A673 (cell line): ENCODE results near the gene SDHB. TPM values are rescaled to one million over a fixed set of nuclear protein-coding genes. Genes with fewer than 3 reads are reported as not detected.

Experiments
- BruUV-seq: library from RNA; stranded (reverse); fragments of 400-500 nt; replicated peaks from 2 replicates; lab custom pipeline; 2021; lab: Mats Ljungman, UMichigan
- CTCF ChIA-PET: fragments of 300-600 bp; sonication (Branson Sonifier 250); formaldehyde crosslinking; loops from one replicate; lab custom pipeline; 2022; ENCODE audit warnings: antibody characterized with exemption; lab: Charles Lee
- POLR2A ChIA-PET: fragments of 300-600 bp; sonication (Branson Sonifier 250); formaldehyde crosslinking; loops from one replicate; lab custom pipeline; 2022; ENCODE audit warnings: antibody characterized with exemption; ENCODE audit not compliant: low non-redundant PET; lab: Charles Lee
- DNase-seq: peaks from one replicate; pipeline ENCODE4 v3.0.0-alpha.2; 2015; ENCODE audit warnings: low spot score
- H3K27ac ChIP-seq: fragments of 200-600 bp; sonication (generic); 2 replicates; pipeline ENCODE4 v1.5.1; 2016; ENCODE audit warnings: mixed run types, low read depth, mild to moderate bottlenecking, mixed read lengths, antibody characterized with exemption, low read length; ENCODE audit not compliant: poor library complexity, severe bottlenecking
- H3K27me3 ChIP-seq: fragments of 200-600 bp; sonication (generic); replicated peaks from 2 replicates; pipeline ENCODE4 v1.6.1; 2017; ENCODE audit warnings: mixed run types, low read depth, mild to moderate bottlenecking, mixed read lengths, antibody characterized with exemption, low read length; ENCODE audit not compliant: insufficient read depth, poor library complexity
- H3K36me3 ChIP-seq: fragments of 200-600 bp; sonication (generic); 2 replicates; pipeline ENCODE4 v1.6.1; 2016; ENCODE audit warnings: mixed run types, mild to moderate bottlenecking, mixed read lengths, antibody characterized with exemption, low read length; ENCODE audit not compliant: insufficient read depth, poor library complexity, severe bottlenecking
- H3K4me1 ChIP-seq: fragments of 200-600 bp; sonication (generic); 2 replicates; pipeline ENCODE4 v1.6.1; 2017; ENCODE audit warnings: mixed run types, mild to moderate bottlenecking, mixed read lengths, antibody characterized with exemption, low read length; ENCODE audit not compliant: insufficient read depth, poor library complexity, severe bottlenecking
- H3K4me3 ChIP-seq: fragments of 200-600 bp; sonication (generic); 2 replicates; pipeline ENCODE4 v1.5.1; 2016; ENCODE audit warnings: low read depth, mixed run types, mild to moderate bottlenecking, mixed read lengths, low read length; ENCODE audit not compliant: poor library complexity, severe bottlenecking
- H3K9me3 ChIP-seq: fragments of 200-600 bp; sonication (generic); 2 replicates; pipeline ENCODE4 v1.6.1; 2016; ENCODE audit warnings: mixed run types, low read depth, mild to moderate bottlenecking, mixed read lengths, antibody characterized with exemption, low read length; ENCODE audit not compliant: poor library complexity, severe bottlenecking
- CTCF ChIP-seq: fragments of 300-800, 200-600 bp; sonication (generic); conservative IDR thresholded peaks from 2 replicates; pipeline ENCODE4 v1.5.1; 2017; ENCODE audit warnings: low read depth, mild to moderate bottlenecking, antibody characterized with exemption, low read length, moderate library complexity, mixed read lengths
- EZH2 ChIP-seq: fragments of 200-600 bp; sonication (generic); IDR thresholded peaks from 2 replicates; pipeline ENCODE4 v1.6.1; 2017; ENCODE audit warnings: borderline replicate concordance, low read depth, mild to moderate bottlenecking, mixed read lengths, antibody characterized with exemption, low read length; ENCODE audit not compliant: poor library complexity, severe bottlenecking
- intact Hi-C: fragments of 100-400 bp; cut with micrococcal nuclease; formaldehyde crosslinking; loops from one replicate; pipeline ENCODE4 v1.10.0; 2022; ENCODE audit not compliant: unreplicated experiment
- total RNA-seq: library from RNA; stranded (reverse); gene quantifications from 2 replicates; pipeline ENCODE4 v1.2.3, GENCODE V29; 2021

SDHB gene
- total RNA-seq, 1 experiment from 2014 or later: 208 TPM

DNA sequence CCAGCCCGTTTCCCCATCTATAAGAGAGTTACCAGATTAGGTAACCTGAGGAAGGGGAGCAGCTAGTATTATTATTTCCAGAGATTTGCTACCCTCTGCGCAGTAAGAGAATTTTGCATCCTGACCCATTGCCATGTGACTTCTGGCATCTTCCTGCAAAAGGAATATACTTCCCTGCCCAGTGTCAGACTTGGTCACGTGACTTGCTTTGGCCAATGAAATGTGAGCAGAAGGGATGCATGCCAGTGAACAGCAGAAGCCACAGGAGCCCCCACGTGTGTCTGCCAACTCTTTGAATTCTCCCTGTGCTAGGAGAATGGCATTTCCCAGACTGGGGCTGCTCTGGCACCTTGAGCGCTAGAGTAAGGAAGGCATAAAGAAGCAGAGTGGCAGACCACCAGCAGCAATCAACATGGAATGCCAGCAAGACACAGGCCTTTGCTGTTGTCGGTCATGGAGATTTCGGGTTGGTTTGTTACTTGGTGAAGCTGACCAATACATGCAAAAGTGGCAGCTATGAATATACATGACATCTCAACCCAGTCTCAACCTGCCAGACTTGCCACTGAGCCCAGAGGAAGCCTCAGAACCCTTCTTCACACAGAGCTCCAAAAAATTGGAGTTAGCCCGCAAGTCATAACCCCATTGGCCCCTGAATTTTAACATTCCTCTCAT is 26.4 kb upstream of the SDHB start:
- Histone ChIP-seq H3K27ac (no peak overlapping the region), H3K36me3 (peaks cover 4% of the 10 kb centered on the region), H3K27me3 (no peaks in the 10 kb centered on the region), H3K9me3 (no peaks in the 10 kb centered on the region), H3K4me3 (no peak overlapping the region), H3K4me1 (no peaks in the 10 kb centered on the region)
- intact Hi-C loops: no loop called here
- no TSS peak for BruUV-seq
- TF ChIP-seq CTCF (no peak), EZH2 (no peak)
- ChIA-PET POLR2A (no interaction called here), CTCF (no interaction called here)
- DNase-seq: no peak

DNA sequence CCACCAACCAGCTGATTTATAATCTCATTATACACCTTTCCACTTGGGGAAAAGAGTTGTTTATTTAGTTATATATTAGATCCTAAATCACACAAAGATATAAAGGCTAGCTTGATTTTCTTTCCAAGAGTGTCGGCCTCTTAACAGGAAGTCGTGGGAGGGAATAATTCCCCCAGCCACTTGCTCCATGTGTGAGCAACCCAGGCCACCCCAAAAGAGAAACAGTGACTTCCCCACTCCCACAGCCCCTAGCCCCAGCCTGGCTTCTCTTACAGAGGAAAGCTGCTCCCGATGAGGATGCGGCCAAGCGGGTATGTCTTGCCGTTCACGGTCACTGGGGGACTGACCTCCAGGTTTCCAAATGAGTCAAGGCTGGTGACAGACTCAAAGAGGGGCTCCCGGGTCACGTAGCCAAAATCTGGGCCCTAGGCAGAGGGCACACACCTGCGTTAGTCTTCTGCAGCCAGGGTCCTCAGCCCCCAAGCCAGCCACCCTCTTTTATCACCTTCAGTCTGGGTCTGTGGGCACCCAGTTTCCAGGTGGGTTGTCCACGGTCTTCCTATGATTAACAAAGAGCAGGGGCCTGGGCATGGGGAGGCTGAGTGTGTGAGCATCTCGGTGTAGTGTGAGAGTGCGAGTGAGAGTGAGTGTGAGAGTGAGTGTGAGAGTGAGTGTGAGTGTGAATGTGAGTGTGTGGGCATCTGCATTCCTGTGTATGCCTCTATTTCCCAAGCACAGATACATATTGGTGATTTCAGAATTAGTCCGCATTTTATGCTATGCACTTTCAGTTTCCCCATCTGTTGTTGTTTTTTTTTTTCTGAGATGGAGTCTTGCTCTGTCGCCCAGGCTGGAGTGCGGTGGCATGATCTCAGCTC is 25.4 kb upstream of the SDHB start:
- ChIA-PET CTCF (no interaction called here), POLR2A (no interaction called here)
- Histone ChIP-seq H3K36me3 (peaks cover 4% of the 10 kb centered on the region), H3K4me1 (no peaks in the 10 kb centered on the region), H3K27me3 (no peaks in the 10 kb centered on the region), H3K27ac (no peak overlapping the region), H3K9me3 (no peaks in the 10 kb centered on the region), H3K4me3 (no peak overlapping the region)
- DNase-seq: peak; percentile 26
- no TSS peak for BruUV-seq
- intact Hi-C loops: no loop called here
- TF ChIP-seq EZH2: no peak
- no peak for TF ChIP-seq CTCF

- Histone ChIP-seq H3K27me3 (no peaks in the 10 kb centered on the region), H3K4me1 (no peaks in the 10 kb centered on the region), H3K27ac (no peak overlapping the region), H3K9me3 (no peaks in the 10 kb centered on the region), H3K4me3 (no peak overlapping the region), H3K36me3 (peaks cover 4% of the 10 kb centered on the region)
- intact Hi-C loops: no loop called here
- DNase-seq: peak; percentile 50
- CTCF ChIA-PET: interaction anchor here (0.6 to 1.1 kb wide), 2 partner anchors 15 to 441 kb away, joined by 4 read pairs; no protein-coding TSS in a partner anchor
- no peak for TF ChIP-seq EZH2
- TF ChIP-seq CTCF: peak; percentile 43; the same call in 1 of the 2 replicates
- no TSS peak for BruUV-seq
- POLR2A ChIA-PET: no interaction called here
Observed at GRCh38 chr1:17075470-17076255, 21.8 kb upstream of the SDHB start.
